SU-DHL-6 (cell line): ENCODE measurements around the gene BCL2L1.

Experiments
- H2AFZ ChIP-seq: fragments of 200-600 bp; sonication (generic); 2 replicates; pipeline ENCODE4 v1.6.1; 2014; ENCODE audit warnings: low read depth, mild to moderate bottlenecking, moderate library complexity, mixed read lengths, antibody characterized with exemption, low read length; ENCODE audit not compliant: severe bottlenecking
- H3F3A ChIP-seq: fragments of 200-600 bp; shearing (Covaris generic); 2 replicates; pipeline ENCODE4 v1.6.0; 2016; ENCODE audit warnings: antibody characterized with exemption, mild to moderate bottlenecking; ENCODE audit not compliant: insufficient read depth
- H3K27ac ChIP-seq: fragments of 200-600 bp; sonication (generic); 2 replicates; pipeline ENCODE4 v1.5.1; 2016; ENCODE audit warnings: low read depth, mild to moderate bottlenecking, low read length, moderate library complexity, mixed read lengths
- H3K27me3 ChIP-seq: fragments of 200-600 bp; sonication (generic), shearing (Covaris generic); 2 replicates; pipeline ENCODE4 v1.6.0; 2014; ENCODE audit warnings: mild to moderate bottlenecking, low read length
- H3K36me3 ChIP-seq: fragments of 200-600 bp; sonication (generic); 2 replicates; pipeline ENCODE4 v1.6.1; 2014; ENCODE audit warnings: mild to moderate bottlenecking, low read length, mixed read lengths
- H3K4me2 ChIP-seq: fragments of 300-600, 200-600 bp; shearing (Covaris generic), sonication (generic); 2 replicates; pipeline ENCODE4 v1.6.0; 2014; ENCODE audit warnings: low read length, low read depth, mild to moderate bottlenecking; ENCODE audit not compliant: poor library complexity, severe bottlenecking
- H3K4me3 ChIP-seq: fragments of 200-600 bp; sonication (generic); 2 replicates; pipeline ENCODE4 v1.5.1; 2014; ENCODE audit warnings: antibody characterized with exemption, low read length, mild to moderate bottlenecking, mixed read lengths; ENCODE audit not compliant: insufficient read depth, poor library complexity, severe bottlenecking
- H3K79me2 ChIP-seq: fragments of 200-600 bp; sonication (generic); 2 replicates; pipeline ENCODE4 v1.6.1; 2014; ENCODE audit warnings: mild to moderate bottlenecking, low read length, moderate library complexity; ENCODE audit not compliant: insufficient read depth
- H3K9ac ChIP-seq: fragments of 200-600 bp; sonication (generic); 2 replicates; pipeline ENCODE4 v1.7.0; 2014; ENCODE audit warnings: mild to moderate bottlenecking, low read length
- H3K9me2 ChIP-seq: fragments of 200-600 bp; sonication (generic); replicated peaks from 2 replicates; pipeline ENCODE4 v1.6.1; 2014; ENCODE audit warnings: low read length; ENCODE audit not compliant: insufficient read depth
- H3K9me3 ChIP-seq: fragments of 200-600 bp; sonication (generic); 2 replicates; pipeline ENCODE4 v1.6.1; 2014; ENCODE audit warnings: low read length, mixed read lengths; ENCODE audit not compliant: insufficient read depth
- H4K20me1 ChIP-seq: fragments of 200-600 bp; sonication (generic); 2 replicates; pipeline ENCODE4 v1.6.1; 2014; ENCODE audit warnings: low read depth, mild to moderate bottlenecking, antibody characterized with exemption, low read length, moderate library complexity, mixed read lengths
- EZH2phosphoT487 ChIP-seq: fragments of 200-600 bp; sonication (generic), shearing (Covaris generic); conservative IDR thresholded peaks from 2 replicates; pipeline ENCODE4 v1.6.1; 2018; ENCODE audit warnings: mild to moderate bottlenecking, antibody characterized with exemption, low read length, moderate library complexity, mixed read lengths
- TF ChIP-seq, protein P1 (sequence below): fragments of 200-600 bp; sonication (generic); IDR thresholded peaks from one replicate; pipeline ENCODE4 v1.5.1; 2017; ENCODE audit warnings: antibody characterized with exemption, mild to moderate bottlenecking, low read length, moderate library complexity; ENCODE audit not compliant: insufficient read depth, poor library complexity, severe bottlenecking

BCL2L1 gene

DNA sequence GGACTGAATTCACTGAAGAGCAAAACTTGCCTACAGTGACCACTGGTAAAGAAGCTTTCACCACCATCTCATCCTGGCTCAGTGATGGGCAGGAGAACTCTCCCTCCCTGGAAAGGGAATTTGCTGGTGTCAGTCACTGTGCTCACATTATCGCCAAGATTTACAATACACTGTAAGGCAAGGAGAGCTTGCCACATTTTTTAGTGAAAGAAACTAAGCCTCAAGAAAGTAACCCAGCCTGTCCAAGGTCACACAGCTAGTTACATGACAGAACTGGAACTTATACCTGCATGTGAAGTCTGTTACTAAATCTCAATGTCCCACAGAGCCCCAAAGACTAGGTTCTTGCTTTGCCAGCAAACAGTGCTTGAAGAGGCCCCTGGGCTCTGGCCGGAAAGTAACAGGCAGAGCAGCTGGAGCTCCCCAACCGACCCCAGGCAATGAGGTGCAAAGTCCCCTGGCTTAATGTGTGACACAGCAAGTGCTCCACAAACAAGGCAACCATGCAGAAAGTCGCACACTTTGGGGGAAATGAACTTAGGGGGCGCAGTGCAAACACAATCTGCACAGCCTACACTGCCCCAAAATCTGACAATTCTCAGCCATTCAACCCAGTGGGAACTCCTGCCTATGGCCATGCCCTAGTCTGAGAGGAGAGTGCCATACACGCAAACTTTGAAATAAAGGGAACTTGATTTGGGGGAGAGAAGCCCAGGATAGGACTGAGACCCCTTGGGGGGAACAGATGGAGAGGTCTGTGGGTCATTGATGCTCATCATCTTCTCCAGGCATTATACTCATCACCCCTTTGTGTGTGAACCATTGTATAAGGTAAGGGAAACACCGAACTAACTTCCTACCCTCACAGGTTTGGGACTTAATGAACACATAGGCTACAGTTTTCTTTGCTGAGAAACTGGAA is 1.9 kb downstream of the BCL2L1 start:
- Histone ChIP-seq H3F3A (peaks cover 16% of the 10 kb centered on the region), H3K79me2 (peaks cover 69% of the 10 kb centered on the region), H3K9me2 (no peaks in the 10 kb centered on the region), H3K9me3 (no peaks in the 10 kb centered on the region), H4K20me1 (no peaks in the 10 kb centered on the region), H3K4me2 (peak overlapping the region; percentile 91), H3K27ac (peak overlapping the region; percentile 89), H3K9ac (peak overlapping the region; percentile 81), H3K36me3 (no peaks in the 10 kb centered on the region), H2AFZ (no peak overlapping the region), H3K4me3 (peak overlapping the region; percentile 70), H3K27me3 (no peaks in the 10 kb centered on the region)
- TF ChIP-seq, protein P1, sequence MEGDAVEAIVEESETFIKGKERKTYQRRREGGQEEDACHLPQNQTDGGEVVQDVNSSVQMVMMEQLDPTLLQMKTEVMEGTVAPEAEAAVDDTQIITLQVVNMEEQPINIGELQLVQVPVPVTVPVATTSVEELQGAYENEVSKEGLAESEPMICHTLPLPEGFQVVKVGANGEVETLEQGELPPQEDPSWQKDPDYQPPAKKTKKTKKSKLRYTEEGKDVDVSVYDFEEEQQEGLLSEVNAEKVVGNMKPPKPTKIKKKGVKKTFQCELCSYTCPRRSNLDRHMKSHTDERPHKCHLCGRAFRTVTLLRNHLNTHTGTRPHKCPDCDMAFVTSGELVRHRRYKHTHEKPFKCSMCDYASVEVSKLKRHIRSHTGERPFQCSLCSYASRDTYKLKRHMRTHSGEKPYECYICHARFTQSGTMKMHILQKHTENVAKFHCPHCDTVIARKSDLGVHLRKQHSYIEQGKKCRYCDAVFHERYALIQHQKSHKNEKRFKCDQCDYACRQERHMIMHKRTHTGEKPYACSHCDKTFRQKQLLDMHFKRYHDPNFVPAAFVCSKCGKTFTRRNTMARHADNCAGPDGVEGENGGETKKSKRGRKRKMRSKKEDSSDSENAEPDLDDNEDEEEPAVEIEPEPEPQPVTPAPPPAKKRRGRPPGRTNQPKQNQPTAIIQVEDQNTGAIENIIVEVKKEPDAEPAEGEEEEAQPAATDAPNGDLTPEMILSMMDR = peak; percentile 45
- no peak for TF ChIP-seq EZH2phosphoT487

GRCh38 chr20:31719644-31720485 is 2.8 kb downstream of the BCL2L1 start:
- Histone ChIP-seq H3K4me3 (peak overlapping the region; percentile 70), H3K27me3 (no peaks in the 10 kb centered on the region), H3K9me3 (no peaks in the 10 kb centered on the region), H3K27ac (peak overlapping the region; percentile 89), H3K9me2 (no peaks in the 10 kb centered on the region), H3F3A (peaks cover 16% of the 10 kb centered on the region), H3K4me2 (peak overlapping the region; percentile 91), H3K79me2 (peaks cover 72% of the 10 kb centered on the region), H3K9ac (peak overlapping the region; percentile 81), H3K36me3 (no peaks in the 10 kb centered on the region), H4K20me1 (no peaks in the 10 kb centered on the region), H2AFZ (no peak overlapping the region)
- no peak for TF ChIP-seq EZH2phosphoT487
- TF ChIP-seq, protein P1 = no peak

DNA sequence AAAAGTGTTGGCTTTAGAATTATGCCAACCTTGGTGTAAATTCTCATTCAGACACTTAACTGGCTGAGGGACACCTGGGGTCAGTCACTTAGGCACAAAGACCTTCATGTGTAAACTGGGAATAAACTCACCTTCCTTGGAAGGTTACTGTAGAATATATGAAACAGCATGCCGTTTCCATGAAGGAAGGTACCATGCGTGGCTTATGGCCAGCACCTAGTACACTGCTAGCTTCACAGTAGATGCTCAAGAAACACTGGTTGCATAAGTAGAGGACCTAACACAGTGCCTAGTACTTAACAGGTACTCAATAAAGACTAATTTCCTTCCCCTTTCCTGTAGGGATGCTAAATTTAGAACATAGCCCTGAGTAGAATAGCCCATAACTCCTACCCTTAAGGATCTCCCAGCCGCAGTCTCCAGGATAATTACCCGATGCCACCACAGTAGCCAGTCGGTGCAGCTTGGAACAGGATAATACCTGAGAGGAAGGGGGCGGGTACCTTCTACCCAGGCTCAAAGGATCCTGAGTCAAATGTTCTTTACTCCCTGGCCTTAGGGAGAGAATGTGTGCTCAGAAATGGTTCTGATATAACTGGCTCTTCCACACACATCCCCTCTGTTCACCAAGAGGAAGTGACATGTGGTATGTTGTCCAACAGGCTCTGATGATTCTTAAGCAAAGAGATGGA is 3.6 kb downstream of the BCL2L1 start:
- H3K36me3 ChIP-seq = no peaks in the 10 kb centered on the region
- H3K9me2 ChIP-seq = no peaks in the 10 kb centered on the region
- no peak overlapping the region for H2AFZ ChIP-seq
- peak overlapping the region; percentile 70 for H3K4me3 ChIP-seq
- H3K4me2 ChIP-seq = peak overlapping the region; percentile 91
- peaks cover 16% of the 10 kb centered on the region for H3F3A ChIP-seq
- no peaks in the 10 kb centered on the region for H4K20me1 ChIP-seq
- no peaks in the 10 kb centered on the region for H3K9me3 ChIP-seq
- H3K27me3 ChIP-seq = no peaks in the 10 kb centered on the region
- H3K27ac ChIP-seq = peak overlapping the region; percentile 89
- TF ChIP-seq, protein P1 = no peak
- no peak for TF ChIP-seq EZH2phosphoT487
- H3K9ac ChIP-seq = peak overlapping the region; percentile 81
- H3K79me2 ChIP-seq = peaks cover 79% of the 10 kb centered on the region
